T47D (cell line): ENCODE data around the gene KRTAP10-7.
"Not testable (repeated sequence)": the region's sequence is repeated elsewhere in the genome, so short reads cannot be mapped to it uniquely, and the experiment has no call there.

Experiments used
- DNase-seq, 2 experiments: peaks; one replicate each; pipeline versions ENCODE4 v3.0.0 to v3.0.0-alpha.2; 2011 to 2012; ENCODE audit warnings: low read depth in 1 of 2, low spot score in 1 of 2
- JUND ChIP-seq: IDR thresholded peaks from 2 replicates; pipeline ENCODE4 v1.6.1; 2012; ENCODE audit warnings: low read depth
- in situ Hi-C: cut with HindIII; loops from 2 replicates; pipeline ENCODE4 v1.10.0; 2016; ENCODE audit warnings: low sequenced_read_pairs, low pct_unique_long_range_greater_than_20kb

The KRTAP10-7 gene

DNA sequence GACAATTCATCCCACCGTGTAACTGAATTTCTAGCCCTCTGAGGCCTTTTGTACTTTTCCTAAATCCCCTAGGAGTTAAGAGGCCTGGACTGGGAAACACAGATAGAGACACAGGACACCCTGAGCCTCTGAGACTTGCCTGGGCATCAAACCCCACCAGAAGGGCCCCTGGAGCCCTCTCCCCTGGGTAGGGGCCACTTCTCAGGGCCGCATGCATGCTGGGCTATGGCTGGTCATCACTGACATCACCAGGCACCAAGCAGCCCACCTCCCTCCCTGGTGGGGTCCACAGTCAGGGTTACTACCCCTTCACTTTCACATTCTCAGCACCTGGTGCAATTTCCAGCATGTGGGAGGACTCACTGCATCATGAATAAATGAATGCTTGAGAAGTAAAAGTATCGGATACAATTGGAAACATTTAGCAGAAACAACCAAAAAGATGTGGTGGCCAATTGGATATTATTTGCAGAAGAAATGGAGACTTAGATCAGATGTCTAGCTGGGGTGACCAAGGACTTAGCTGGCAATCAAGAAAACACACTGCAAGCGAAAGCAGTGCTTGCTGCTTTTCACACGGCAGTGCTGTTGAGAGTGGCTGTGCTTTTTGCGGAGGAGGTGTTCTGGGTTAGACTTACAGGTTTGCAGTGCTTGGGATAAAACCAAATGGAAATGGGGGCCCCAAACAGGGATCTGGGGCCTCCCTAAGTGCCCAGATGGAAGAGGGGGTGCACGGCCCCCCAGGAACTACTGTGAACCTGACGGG is 950 bp upstream of the KRTAP10-7 start:
- TF ChIP-seq JUND, result no peak

DNA sequence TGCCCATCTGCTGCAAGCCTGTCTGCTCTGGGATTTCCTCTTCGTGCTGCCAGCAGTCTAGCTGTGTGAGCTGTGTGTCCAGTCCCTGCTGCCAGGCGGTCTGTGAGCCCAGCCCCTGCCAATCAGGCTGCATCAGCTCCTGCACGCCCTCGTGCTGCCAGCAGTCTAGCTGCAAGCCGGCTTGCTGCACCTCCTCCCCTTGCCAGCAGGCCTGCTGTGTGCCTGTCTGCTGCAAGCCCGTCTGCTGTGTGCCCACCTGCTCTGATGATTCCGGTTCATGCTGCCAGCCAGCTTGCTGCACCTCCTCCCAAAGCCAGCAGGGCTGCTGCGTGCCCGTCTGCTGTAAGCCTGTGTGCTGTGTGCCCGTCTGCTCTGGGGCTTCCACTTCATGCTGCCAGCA is 694 bp downstream of the KRTAP10-7 start:
- in situ Hi-C loops, result not testable (repeated sequence)
- DNase-seq, result peak in 1 of 2 experiments; percentile 45

More for the DNA sequence above, 950 bp upstream of the KRTAP10-7 start:
- no peak for DNase-seq
- in situ Hi-C loops, result no loop called here

DNA sequence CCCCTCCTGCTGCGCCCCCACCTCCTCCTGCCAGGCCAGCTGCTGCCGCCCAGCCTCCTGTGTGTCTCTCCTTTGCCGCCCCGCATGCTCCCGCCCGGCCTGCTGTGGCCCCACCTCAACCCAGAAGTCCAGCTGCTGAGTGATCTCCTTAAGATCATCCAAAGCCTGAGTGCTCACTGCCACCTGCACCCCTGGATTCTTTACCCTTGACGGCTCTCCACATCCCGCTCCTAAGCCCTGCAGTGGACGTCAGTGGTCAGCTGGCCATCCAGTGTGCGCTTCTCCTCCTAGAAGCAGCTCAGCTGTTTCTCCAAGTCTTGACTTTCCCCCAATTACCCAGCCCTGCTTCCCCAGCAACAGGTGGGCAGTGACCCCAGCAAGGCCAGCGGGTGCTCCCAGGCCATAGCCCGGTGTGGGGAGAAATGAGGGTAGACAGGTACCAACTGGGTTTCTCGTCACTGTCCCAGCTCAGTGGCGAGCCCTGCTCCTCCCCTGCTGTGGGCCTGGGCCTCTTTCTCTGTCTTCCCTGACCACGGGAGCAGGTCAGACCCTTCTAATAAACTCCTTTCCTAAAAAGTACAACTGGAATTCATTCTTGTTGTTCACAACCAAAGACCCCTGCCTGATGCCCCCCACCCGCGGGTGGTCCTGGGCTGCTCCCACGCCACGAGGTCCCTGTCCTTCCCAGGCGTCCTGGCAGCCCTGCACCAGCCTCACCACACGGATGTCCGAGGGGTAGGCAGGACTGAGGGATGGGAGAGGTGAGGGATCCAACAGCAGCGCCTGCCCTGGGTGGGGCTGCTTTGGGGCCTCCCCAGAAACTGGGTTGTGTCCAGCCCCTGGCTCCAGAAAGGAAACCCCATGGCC is 1.4 kb downstream of the KRTAP10-7 start:
- no peak for TF ChIP-seq JUND
- DNase-seq, result no peak
- in situ Hi-C loops, result no loop called here

DNA sequence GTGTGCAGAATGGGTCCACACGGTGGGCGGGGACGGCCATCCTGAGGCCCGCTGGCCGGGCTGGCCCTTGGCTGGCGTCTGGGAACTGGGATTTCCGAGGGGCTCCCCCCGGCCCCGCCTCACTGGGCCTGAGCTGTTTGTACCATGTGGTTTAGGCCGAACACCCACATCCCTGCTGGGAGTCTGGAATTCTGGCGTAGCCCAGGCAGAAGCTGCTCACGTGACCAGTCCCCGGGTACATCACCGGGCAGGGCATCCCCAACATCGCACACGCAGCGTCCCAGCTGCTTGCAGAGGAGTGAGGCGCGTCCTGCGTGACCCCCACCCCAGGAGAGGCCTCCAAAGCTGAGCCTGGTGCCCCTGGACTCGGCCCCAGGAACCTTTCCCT is 2.1 kb downstream of the KRTAP10-7 start:
- TF ChIP-seq JUND, result no peak

DNA sequence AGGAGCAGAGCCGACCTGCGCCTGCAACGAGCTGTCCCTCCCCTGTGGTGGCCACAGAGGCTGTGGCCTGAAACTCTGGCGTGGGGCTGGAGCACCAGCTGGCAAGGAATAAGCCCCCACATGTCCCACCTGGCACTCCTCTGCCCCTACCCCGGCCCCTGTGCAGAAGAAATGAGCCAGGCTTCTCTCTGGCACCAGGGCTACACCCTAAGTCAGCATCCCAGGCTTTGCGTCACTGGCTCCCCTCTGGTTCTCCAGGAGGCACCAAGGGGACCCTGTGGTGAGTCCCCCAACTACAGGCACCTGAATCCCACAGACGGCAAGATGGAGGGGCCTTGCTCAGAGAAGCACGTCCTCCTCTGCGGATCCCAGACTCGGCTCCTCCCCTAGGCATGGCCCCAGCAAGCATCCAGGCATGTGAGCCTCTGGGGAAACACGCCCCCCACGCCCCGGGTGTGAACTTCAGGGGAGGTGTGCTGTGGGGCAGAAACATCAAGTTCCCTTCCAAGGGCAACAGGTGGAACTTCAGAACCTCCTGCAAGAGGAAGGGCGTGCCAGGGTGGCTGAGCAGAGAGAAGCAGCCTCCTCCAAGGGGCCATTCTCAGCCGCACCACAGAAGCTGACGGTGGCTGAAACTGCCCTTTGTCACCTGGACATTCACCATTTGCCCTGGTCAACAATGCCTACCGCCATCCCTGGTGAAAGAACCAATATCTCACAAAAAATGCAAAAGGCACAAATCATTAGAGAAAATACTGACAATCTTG is 2.9 kb downstream of the KRTAP10-7 start:
- in situ Hi-C loops, result no loop called here
- TF ChIP-seq JUND, result no peak
- DNase-seq, result no peak

More for the DNA sequence above, 2.1 kb downstream of the KRTAP10-7 start:
- in situ Hi-C loops, result no loop called here
- no peak for DNase-seq

- TF ChIP-seq JUND, result no peak
- in situ Hi-C loops, result no loop called here
- no peak for DNase-seq
Observed at GRCh38 chr21:44603911-44604310, 3.5 kb downstream of the KRTAP10-7 start.

DNA sequence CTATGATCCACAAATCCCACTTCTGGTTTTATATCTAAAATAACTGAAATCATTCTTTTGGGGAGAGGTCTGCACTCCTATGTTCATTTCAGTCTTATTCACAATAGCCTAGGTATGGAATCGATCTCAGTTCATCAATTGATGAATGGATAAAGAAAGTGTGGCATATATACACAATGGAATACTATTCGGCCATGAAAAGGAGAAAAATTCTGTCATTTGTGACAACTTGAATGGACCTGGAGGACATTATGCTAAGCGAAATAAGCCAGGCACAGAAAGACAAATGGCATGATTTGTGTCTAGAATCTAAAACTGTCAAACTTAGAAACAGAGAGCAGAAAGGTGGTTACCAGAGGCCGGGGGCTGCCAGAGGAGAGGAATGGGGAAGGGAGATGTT is 6.1 kb downstream of the KRTAP10-7 start:
- in situ Hi-C loops, result no loop called here
- TF ChIP-seq JUND, result no peak
- DNase-seq, result no peak

- in situ Hi-C loops, result no loop called here
Observed at GRCh38 chr21:44609193-44609592, 8.8 kb downstream of the KRTAP10-7 start.

GRCh38 chr21:44610157-44610843 is 9.9 kb downstream of the KRTAP10-7 start:
- DNase-seq, in situ Hi-C loops: not testable (repeated sequence)

More at GRCh38 chr21:44609193-44609592, 8.8 kb downstream of the KRTAP10-7 start:
- DNase-seq, result no peak
- no peak for TF ChIP-seq JUND

GRCh38 chr21:44611551-44611950 is 11.2 kb downstream of the KRTAP10-7 start:
- in situ Hi-C loops, result no loop called here
- DNase-seq, result no peak
- TF ChIP-seq JUND, result no peak

DNA sequence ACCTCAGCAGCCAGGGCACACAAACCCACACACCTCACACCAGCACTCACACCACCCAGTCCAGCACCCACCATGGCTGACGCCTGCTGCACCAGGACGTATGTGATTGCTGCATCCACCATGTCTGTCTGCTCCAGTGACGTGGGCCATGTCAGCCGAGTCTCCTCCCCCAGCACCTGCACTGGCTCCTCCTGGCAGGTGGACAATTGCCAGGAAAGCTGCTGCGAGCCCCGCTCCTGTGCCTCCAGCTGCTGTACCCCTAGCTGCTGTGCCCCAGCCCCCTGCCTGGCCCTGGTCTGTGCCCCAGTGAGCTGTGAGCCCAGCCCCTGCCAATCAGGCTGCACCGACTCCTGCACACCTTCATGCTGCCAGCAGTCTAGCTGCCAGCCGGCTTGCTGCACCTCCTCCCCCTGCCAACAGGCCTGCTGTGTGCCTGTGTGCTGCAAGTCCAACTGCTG is 11.7 kb downstream of the KRTAP10-7 start, which contains the start of gene KRTAP10-8:
KRTAP10-8 (plus strand) TSS at position 51 of the 458 bp plus-strand sequence; CDS start at position 73, 22 bp downstream.
- in situ Hi-C loops, result no loop called here
- DNase-seq, result no peak
- no peak for TF ChIP-seq JUND
